Superior temporal gyrus (tissue), 1 donor: Measurements from ENCODE around the gene SEPTIN10.

ENCODE experiments used
- DNase-seq: peaks from one replicate; pipeline ENCODE4 v3.0.0-alpha.2; 2016; ENCODE audit errors: extremely low spot score

The SEPTIN10 gene

DNA sequence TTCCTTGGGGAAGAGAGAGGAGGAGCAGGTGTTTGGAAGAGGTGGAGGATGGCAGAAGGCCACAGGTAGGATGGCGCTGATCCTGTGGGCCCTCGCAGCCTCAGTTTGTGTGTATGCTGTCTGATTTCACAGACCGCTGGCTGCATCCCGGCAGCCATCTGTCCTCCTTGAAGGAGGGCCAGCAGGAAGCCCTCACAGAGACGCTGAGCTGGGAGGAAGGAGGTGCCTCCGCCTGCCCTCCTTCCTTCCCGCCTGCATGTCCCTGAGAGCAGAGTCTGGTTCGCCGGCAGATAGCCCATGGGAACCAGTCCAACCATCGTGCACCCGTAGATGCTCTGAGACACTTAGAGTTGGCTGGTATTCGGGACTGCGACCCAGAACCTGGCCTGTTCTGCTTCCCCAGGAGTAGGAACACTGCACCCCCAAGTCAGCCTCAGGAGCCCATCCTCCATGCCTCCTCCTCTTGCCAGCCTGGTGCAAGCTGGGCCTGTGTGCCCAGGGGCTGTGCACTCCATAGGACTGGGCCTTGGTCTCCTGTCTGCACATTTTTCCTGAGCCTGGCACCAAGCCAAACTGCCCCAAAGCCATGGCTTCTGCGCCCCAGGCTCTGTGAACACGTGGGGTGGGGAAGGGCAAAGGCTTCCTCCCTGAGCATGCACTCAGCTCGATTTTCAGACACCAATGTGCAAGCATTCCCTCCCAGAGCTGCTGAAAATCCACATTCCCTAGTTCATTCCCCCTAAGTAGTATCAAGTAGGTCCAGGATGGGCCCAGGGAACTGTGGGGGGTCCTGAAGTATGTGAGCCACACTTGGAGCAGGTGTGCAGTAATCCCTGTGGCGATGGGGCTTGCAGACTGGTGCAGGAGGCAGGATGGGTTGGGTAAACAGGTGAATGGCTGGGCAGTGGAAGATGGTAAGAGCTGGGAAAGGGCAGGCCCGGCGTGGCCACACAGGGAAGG is 115.6 kb downstream of the SEPTIN10 start:
- DNase-seq: no peak

DNA sequence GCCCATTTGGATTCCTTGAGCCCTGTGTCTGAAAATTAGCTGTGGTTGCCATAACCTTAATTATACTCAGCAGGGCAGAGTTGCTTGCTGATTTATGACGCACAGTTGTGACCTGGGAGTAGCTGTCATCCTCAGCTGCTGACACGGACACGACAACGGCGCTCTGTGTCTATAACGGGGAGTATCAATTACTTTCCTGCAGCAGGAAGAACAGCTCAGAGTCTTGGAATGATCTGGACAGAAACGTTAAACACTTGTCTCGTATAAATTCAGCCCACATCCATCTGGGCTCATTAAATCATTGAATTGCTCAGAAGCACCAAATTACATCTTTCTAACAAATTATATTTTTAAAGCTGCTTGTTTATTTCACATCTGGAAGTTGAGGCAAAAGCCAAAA is 116.3 kb downstream of the SEPTIN10 start:
- no peak for DNase-seq

DNA sequence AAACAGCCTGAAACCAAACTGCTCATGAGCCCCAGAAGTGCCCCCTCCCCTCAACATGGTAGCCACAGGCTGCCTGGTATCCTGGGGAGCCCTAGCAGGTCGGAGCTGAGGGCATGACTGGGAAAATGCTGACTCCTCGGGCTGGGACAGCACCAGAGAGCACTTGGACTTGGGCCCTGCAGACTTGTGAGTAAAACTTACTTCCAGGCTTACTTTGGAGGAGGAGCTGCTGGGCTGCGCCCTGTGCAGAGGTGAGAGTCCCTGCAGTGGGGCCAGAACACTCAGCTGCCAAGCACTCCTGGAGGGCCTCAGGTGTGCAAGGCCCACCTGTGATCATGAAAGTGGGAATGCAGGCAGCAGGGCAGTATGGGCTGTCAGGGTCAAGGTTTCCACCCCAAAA is 119.4 kb downstream of the SEPTIN10 start:
- DNase-seq: no peak

DNA sequence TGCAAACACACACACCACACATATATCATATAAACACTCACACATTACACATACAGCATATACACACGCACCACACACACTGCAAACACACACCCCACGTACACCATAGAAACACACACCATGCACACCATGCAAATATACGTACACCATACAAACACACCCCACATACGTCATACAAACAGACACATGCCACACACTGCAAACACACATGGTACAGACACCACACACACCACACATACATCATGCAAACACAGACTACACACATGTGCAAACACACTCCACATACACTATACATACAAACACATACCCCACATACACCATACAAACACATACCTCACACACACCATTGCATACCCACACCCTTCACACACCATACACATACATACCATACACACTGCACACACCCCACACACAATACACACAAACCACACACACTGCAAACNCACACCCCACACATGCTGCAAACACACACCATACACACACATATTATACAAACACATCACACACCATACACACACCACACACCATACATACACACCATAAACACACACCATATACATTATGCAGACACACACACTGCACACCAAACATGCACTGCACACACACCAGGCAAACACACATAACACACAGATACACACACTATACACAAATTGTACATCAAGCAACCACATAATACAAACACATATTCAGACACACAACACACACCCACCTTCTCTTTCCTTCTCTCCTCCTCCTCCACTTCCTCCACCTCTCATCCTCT is 120.4 kb downstream of the SEPTIN10 start:
- DNase-seq: no peak
